ENCODE measurements around the gene MACROD1. TPM values are rescaled to one million over a fixed set of nuclear protein-coding genes. Genes with fewer than 3 reads are reported as not detected.

The MACROD1 gene
- total and polyA plus RNA-seq, 2 donors (not counting 1 experiment from before 2014, with no cell fraction given): 2.7 to 8.6 TPM

DNA sequence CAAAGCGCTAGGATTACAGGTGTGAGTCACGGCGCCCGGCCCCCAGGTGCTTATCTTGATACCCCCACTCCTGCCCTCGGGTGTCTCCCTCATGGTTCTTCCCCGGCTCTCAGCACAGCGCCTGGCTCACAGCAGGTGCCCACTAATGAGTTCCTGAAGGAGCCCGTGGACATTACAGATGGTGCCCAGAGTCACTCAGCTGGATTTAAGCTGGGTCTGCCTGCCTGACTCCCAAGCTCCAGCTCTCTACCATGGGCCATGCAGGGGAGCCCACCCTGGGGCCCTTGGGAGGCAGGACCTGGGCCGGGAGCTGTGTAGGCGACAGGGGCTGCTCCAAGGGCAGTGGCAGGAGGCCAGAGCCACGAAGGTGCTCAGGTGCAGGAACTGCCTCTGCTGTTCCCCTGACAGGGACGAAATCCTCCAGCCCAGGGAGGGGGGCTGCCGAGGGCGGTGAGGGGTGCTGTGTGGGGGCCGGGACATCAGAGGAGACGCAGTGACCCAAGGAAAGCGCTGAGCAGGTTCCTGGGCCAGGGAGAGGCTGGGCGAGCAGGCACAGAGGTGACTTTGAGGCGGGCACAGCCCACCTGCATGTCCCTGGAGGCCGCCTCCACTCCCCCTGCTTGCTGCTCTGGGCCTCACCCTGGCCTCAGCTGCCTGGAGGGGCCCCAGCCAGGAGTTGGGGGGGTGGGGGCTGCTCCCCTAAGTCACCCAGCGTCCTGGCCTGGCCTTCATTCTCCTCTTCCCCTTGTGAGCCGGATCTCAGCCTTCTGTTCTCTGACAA, 144.7 kb downstream of the MACROD1 start:
- DNase-seq (no peak), ATAC-seq (ENCODE audit: low read depth) (no peak)
- Histone ChIP-seq H3K4me1 (ENCODE audit: control insufficient read depth in 2 of 2, insufficient read depth in 2 of 2, low read length in 2 of 2) (no peaks in the 10 kb centered on the region), H3K9me3 (ENCODE audit: control extremely low read depth in 1 of 3, control insufficient read depth in 2 of 3, insufficient read depth in 1 of 3, low read length in 2 of 3) (no peaks in the 10 kb centered on the region), H3K27me3 (replicated peaks in 1 of 4; ENCODE audit: control extremely low read depth in 1 of 4, control insufficient read depth in 3 of 4, insufficient read depth in 4 of 4, low read length in 3 of 4) (no peaks in the 10 kb centered on the region), H3K27ac (ENCODE audit: low read length in 2 of 2) (no peak overlapping the region), H4K20me1 (ENCODE audit: control insufficient read depth, insufficient read depth, low read length, poor library complexity, severe bottlenecking) (no peaks in the 10 kb centered on the region), H3K4me2 (replicated peaks; ENCODE audit: low read depth, low read length, poor library complexity, severe bottlenecking) (no peak overlapping the region), H3K4me3 (ENCODE audit: control extremely low read depth in 1 of 5, extremely low read depth in 1 of 5, insufficient read depth in 1 of 5, low read depth in 2 of 5, low read length in 4 of 5) (no peak overlapping the region), H3K36me3 (replicated peaks in 1 of 2; ENCODE audit: control extremely low read depth in 1 of 2, control insufficient read depth in 1 of 2, extremely low read depth in 1 of 2, insufficient read depth in 2 of 2, low read length in 1 of 2) (no peaks in the 10 kb centered on the region), H3K79me2 (ENCODE audit: control insufficient read depth, insufficient read depth, low read length) (no peaks in the 10 kb centered on the region), H2AFZ (ENCODE audit: insufficient read depth, low read depth, low read length, poor library complexity, severe bottlenecking) (no peak overlapping the region), H3K9ac (ENCODE audit: low read length) (no peak overlapping the region)
- POLR2A ChIA-PET: no interaction called here
- no peaks in the 10 kb centered on the region for H3K4me1 Mint-ChIP-seq
- no peaks in the 10 kb centered on the region for H3K9me3 Mint-ChIP-seq (ENCODE audit: insufficient read depth)
- H3K27me3 Mint-ChIP-seq: peaks cover under 1% of the 10 kb centered on the region
- TF ChIP-seq, protein P1, sequence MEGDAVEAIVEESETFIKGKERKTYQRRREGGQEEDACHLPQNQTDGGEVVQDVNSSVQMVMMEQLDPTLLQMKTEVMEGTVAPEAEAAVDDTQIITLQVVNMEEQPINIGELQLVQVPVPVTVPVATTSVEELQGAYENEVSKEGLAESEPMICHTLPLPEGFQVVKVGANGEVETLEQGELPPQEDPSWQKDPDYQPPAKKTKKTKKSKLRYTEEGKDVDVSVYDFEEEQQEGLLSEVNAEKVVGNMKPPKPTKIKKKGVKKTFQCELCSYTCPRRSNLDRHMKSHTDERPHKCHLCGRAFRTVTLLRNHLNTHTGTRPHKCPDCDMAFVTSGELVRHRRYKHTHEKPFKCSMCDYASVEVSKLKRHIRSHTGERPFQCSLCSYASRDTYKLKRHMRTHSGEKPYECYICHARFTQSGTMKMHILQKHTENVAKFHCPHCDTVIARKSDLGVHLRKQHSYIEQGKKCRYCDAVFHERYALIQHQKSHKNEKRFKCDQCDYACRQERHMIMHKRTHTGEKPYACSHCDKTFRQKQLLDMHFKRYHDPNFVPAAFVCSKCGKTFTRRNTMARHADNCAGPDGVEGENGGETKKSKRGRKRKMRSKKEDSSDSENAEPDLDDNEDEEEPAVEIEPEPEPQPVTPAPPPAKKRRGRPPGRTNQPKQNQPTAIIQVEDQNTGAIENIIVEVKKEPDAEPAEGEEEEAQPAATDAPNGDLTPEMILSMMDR (IDR thresholded peaks at IDR 0.05): no peak
- no peak overlapping the region for H3K4me3 Mint-ChIP-seq
- CTCF ChIA-PET: interaction anchor here (0.7 kb wide), 1 partner anchor 20 kb away, joined by 3 read pairs; no protein-coding TSS in a partner anchor
- no peak overlapping the region for H3K27ac Mint-ChIP-seq
- WGBS (ENCODE audit: insufficient coverage): 83% methylated on average over 20 of the region's 22 CpGs
- intact Hi-C loops (cut with micrococcal nuclease): no loop called here

DNA sequence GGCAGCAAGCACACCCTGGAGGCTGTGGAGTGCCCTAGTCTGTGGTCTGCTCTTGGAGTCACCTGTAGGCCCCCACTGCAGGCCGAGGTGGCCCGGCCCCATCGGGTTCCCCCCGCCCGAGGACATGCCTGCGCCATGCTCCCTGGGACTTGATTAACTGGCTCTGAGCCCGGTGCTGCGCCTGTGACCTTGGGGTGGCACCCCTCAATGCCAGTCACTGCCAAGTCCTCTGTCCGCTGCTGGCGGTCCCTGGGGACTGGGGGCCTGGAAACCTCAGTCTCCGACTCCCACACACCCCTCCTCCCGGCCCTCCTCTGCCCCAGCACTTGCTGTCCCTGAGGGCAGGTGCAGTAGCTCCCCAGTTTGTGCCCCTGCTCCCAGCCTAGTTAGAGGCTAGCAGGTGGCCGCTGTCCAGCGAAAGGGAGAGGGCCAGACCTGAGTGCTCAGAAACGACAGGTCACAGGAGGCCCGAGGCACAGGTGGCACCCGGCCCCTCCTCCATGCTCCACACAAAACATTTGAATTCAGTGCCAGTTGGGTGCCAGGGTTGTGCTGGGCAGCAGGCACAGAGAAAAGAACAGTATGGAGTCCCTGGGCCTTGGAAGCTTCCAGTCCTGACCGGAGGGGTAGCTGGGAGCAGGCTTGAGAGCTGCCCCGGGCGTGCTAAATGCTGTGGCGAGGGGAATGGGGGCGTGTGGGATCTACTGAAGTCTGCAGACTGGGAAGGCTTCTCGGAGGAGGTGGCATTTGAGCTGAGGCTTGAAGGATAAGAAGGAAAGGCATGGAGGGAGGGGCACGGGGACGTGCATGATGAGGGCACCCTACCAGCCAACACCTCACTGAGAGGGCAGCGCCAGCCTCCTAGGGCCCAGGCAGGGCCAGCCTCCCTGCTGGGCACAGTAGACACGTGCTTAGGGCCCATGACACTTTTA, 146.5 kb downstream of the MACROD1 start:
- Mint-ChIP-seq H3K27ac (no peak overlapping the region), H3K27me3 (no peaks in the 10 kb centered on the region), H3K9me3 (ENCODE audit: insufficient read depth) (no peaks in the 10 kb centered on the region), H3K4me1 (no peaks in the 10 kb centered on the region), H3K4me3 (no peak overlapping the region)
- no peaks in the 10 kb centered on the region for H3K79me2 ChIP-seq (ENCODE audit: control insufficient read depth, insufficient read depth, low read length)
- ChIA-PET POLR2A (no interaction called here), CTCF (interaction anchor here (0.9 kb wide), 1 partner anchor 19 kb away, joined by 3 read pairs; no protein-coding TSS in a partner anchor)
- H3K36me3 ChIP-seq (replicated peaks in 1 of 2; ENCODE audit: control extremely low read depth in 1 of 2, control insufficient read depth in 1 of 2, extremely low read depth in 1 of 2, insufficient read depth in 2 of 2, low read length in 1 of 2): no peaks in the 10 kb centered on the region
- no peak overlapping the region for H3K4me2 ChIP-seq (replicated peaks; ENCODE audit: low read depth, low read length, poor library complexity, severe bottlenecking)
- intact Hi-C loops (cut with micrococcal nuclease): no loop called here
- 88% methylated on average over 16 of the region's 27 CpGs for WGBS (ENCODE audit: insufficient coverage)
- TF ChIP-seq, protein P1 (IDR thresholded peaks at IDR 0.05): no peak
- no peak for TF ChIP-seq EZH2 (IDR thresholded peaks at IDR 0.05; ENCODE audit: borderline replicate concordance, insufficient read depth, low read depth, low read length, poor library complexity, severe bottlenecking)
- H3K27ac ChIP-seq (ENCODE audit: low read length in 2 of 2): no peak overlapping the region
- DNase-seq (no peak), ATAC-seq (ENCODE audit: low read depth) (no peak)
- no peak overlapping the region for H3K9ac ChIP-seq (ENCODE audit: low read length)
- H2AFZ ChIP-seq (ENCODE audit: insufficient read depth, low read depth, low read length, poor library complexity, severe bottlenecking): no peak overlapping the region
- no peaks in the 10 kb centered on the region for H3K9me3 ChIP-seq (ENCODE audit: control extremely low read depth in 1 of 3, control insufficient read depth in 2 of 3, insufficient read depth in 1 of 3, low read length in 2 of 3)
- no peaks in the 10 kb centered on the region for H3K27me3 ChIP-seq (replicated peaks in 1 of 4; ENCODE audit: control extremely low read depth in 1 of 4, control insufficient read depth in 3 of 4, insufficient read depth in 4 of 4, low read length in 3 of 4)
- H3K4me1 ChIP-seq (ENCODE audit: control insufficient read depth in 2 of 2, insufficient read depth in 2 of 2, low read length in 2 of 2): no peaks in the 10 kb centered on the region
- no peaks in the 10 kb centered on the region for H4K20me1 ChIP-seq (ENCODE audit: control insufficient read depth, insufficient read depth, low read length, poor library complexity, severe bottlenecking)
- no peak overlapping the region for H3K4me3 ChIP-seq (ENCODE audit: control extremely low read depth in 1 of 5, extremely low read depth in 1 of 5, insufficient read depth in 1 of 5, low read depth in 2 of 5, low read length in 4 of 5)

Data from B cell (primary cell).